ENCODE data around the gene HLTF.
"Not testable (repeated sequence)": the region's sequence is repeated elsewhere in the genome, so short reads cannot be mapped to it uniquely, and the experiment has no call there.

Gene HLTF, protein sequence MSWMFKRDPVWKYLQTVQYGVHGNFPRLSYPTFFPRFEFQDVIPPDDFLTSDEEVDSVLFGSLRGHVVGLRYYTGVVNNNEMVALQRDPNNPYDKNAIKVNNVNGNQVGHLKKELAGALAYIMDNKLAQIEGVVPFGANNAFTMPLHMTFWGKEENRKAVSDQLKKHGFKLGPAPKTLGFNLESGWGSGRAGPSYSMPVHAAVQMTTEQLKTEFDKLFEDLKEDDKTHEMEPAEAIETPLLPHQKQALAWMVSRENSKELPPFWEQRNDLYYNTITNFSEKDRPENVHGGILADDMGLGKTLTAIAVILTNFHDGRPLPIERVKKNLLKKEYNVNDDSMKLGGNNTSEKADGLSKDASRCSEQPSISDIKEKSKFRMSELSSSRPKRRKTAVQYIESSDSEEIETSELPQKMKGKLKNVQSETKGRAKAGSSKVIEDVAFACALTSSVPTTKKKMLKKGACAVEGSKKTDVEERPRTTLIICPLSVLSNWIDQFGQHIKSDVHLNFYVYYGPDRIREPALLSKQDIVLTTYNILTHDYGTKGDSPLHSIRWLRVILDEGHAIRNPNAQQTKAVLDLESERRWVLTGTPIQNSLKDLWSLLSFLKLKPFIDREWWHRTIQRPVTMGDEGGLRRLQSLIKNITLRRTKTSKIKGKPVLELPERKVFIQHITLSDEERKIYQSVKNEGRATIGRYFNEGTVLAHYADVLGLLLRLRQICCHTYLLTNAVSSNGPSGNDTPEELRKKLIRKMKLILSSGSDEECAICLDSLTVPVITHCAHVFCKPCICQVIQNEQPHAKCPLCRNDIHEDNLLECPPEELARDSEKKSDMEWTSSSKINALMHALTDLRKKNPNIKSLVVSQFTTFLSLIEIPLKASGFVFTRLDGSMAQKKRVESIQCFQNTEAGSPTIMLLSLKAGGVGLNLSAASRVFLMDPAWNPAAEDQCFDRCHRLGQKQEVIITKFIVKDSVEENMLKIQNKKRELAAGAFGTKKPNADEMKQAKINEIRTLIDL

DNA sequence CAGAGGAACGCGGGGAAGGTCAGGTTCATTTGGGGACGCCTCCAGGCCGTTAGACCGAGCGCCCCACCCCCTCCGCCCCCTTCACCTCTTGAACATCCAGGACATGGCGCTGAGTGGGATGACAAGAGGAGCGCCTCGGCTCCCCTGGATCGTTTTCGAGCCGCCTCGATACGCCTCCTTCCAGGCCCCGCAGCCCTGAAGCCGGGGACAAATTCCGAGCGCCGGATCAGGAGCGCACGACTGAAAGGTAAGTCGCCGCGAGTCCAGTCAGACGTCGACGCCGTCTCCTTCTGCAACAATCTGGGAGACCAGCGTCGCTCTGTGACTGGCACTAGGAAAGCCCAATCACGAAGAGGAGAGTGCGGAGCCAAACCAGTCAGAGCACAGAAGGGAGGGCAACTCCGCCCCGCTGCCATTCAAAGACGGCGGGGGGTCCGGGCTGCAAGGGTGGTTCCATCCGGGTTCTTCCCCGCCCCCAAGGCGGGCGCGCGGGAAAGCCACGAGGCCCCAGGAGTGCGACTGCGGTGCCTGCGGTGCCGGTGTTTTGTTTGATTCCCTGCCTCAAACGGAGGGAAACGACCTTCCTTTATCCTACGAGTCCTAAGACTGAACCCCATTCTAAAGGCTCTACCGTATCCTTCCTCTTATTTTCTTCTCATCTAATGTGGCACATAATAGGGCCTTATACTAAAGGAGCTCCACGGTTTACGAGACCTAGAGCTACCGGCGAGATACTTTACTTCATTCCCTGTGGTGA is at the start of gene HLTF:
Gene HLTF, minus strand, starts transcription at position 302 of the 757 bp plus-strand sequence. Its CDS starts 197 bp downstream, at position 105.
- H3K27ac ChIP-seq = no peak within 1 kb of the TSS
- peak; percentile 89 for DNase-seq (ENCODE audit: low read depth, low spot score)

DNA sequence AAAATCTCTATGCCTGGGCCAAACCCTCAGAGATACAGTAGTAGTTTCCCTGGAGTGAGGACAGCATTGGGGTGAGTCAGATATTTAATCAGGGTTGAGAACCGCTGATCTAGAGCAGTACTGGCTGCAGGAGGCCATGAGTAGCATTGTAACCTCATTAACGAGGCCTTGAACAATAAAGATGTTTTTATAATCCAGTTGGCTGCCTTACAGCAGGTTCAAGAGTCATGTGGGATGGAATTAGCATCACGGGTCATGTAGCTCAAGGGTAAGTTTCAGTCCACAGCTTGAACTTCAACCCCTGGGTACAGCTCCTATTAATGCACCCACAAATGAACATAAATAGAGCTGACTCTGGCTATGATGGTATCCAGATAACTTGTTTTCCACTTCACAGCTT is 48.2 kb upstream of the HLTF start:
- DNase-seq (ENCODE audit: low read depth, low spot score) = no peak
- no peak overlapping the region for H3K27ac ChIP-seq

DNA sequence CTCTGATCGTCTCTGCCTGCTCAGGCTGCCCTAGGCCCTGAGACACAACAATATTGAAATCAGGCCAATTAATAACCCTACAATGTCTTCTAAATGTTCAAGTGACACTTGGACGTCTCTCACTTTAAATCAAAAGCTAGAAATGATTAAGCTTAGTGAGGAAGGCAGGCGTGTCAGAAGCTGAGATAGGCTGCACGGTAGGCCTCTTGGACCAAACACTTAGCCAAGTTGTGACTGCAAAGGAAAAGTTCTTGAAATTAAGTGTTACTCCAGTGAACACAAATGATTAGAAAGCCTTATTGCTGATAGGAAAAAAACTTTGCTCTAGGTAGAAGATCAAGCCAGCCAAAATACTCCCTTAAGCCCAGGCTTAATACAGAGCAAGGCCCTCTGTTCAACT is 45.3 kb upstream of the HLTF start:
- DNase-seq (ENCODE audit: low read depth, low spot score) = no peak
- no peak overlapping the region for H3K27ac ChIP-seq

DNA sequence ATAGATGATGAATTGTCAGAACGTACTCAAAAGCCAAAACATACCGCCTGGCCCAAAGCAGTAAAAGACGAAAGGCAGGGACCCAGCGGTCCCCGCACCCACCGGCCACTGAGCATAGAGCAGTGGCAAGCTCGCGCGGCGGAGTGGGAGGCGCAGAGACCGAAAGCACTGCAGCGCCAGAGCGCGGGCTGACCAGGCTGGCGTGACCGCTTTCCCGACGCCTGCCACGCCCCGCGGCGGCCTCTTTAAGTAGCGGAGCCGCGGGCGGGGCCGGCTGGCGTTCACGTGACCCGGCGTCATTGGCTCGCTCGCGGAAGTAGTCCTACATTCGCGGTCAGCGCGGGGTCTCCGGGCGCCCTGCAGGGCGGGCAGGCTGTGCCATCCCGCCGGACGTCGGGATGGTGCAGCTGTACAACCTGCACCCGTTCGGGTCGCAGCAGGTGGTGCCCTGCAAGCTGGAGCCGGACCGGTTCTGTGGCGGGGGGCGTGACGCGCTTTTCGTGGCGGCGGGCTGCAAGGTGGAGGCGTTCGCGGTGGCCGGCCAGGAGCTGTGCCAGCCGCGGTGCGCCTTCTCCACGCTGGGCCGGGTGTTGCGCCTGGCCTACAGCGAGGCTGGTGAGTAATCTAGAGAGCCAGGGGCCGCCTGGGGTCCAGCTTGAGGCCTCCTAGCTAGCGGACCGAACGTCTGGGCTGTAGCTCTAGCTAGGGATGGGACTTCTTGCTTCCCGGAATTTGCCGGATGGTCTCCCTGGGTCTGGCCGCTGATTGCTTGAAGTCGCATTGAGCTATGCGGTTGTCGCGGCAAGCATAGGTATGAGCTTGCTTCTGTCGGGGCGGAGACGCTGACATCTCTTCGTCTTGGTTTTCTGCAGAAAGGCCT is 43.2 kb upstream of the HLTF start, which contains the start of gene HPS3:
Gene HPS3, plus strand, starts transcription at position 313 of the 880 bp plus-strand sequence. Its CDS starts 86 bp downstream, at position 399.
- no peak for DNase-seq (ENCODE audit: low read depth, low spot score)
- H3K27ac ChIP-seq = peak within 1 kb of the TSS; percentile 41

DNA sequence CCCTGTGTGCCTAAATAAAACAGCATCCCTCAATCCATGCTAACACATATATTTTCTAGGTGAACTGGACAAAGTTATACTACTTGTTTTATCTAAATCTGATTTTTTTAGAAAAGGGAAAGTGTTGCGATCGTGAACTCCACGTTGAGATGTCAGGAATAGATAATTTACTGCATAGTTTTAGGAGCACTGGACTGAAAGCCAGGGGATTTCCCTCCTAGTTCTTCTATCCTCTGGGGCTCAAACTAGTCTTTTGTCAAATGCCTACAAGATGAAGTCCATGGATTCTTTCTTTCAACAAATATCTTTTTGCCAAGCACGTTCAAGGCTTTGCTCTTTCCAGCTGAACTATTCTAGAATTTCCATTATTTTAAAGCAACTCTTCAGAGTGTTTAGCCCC is 42.5 kb upstream of the HLTF start:
- H3K27ac ChIP-seq = no peak overlapping the region
- no peak for DNase-seq (ENCODE audit: low read depth, low spot score)

DNA sequence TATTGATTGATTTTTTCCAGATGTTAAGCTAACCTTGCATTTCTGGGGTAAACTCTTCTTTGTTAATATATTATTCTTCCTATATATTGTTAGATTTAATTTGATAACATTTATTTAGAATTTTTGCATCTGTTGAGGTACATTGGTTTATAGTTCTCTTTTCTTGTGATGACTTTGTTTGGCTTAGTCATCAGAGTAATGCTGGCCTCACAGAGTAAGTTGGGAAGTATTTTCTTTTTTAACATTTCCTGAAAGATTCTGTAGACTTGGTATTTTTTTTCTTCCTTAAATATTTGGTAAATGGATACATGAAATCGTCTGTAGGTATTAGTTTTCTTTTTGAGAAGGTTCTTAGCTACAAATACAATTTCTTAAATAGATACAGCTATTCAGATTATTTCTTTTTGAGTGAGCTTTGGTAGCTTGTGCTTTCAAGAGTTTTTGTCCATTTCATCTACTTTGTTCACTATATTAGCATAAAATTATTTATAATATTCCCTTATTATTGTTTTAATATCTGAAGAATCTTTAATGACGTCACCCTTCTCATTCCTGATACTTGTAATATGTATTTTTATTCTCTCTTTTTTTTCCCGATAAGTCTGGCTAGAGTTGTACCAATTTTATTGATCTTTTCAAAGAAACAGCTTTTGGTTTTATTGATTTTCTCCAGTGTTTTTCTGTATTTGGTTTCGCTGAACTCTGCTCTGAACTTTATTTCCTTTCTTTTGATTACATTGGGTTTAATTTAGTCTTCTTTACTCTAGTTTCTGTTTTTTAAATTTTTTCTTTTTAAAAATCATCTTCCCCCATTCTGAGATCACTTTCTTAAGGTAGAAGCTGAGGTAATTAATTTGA is 36.6 kb upstream of the HLTF start:
- H3K27ac ChIP-seq = no peak overlapping the region
- DNase-seq (ENCODE audit: low read depth, low spot score) = no peak

DNA sequence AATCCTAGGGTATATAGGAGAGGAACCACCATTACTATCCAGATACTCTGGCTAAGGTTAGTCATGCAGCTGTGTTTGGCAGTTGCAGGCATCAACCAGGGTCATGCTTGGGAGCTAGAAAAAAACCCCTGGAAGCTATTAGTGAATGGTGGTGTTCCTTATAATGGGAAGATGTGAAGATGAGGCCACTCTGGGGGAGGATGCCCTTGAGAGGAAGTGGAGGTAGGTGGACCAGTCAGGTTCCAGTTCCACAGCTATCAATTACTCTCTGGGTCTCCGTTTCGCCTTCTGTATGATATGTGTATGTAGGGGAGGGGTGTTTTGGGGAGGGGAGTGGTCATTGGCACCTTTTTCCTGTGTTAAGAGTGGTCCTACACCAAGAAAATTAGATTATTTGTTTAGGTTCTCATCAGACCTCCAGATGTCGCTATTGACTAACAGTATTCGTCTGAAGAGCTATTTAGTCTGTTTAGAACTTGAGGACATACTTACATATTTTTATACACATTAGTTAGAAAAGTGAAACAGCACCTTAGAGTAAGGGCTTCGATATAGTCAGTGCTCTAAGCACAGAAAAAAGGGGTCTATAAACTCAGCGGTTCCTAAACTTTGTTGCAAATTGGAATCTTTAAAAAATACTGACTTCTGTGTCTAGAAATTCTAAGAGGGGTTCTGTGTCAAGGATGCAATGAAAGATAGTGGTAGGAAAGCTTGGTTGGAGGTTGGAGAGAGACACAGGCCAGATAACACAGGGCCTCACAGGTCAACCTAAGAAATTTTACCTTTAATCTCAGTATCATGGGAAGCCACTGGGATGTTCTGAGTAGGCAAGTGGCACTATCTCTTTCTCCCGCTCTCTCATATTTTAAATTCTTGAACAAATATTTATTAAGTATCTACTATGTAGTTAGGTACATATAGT is 34.0 kb upstream of the HLTF start:
- H3K27ac ChIP-seq = no peak overlapping the region
- no peak for DNase-seq (ENCODE audit: low read depth, low spot score)

DNA sequence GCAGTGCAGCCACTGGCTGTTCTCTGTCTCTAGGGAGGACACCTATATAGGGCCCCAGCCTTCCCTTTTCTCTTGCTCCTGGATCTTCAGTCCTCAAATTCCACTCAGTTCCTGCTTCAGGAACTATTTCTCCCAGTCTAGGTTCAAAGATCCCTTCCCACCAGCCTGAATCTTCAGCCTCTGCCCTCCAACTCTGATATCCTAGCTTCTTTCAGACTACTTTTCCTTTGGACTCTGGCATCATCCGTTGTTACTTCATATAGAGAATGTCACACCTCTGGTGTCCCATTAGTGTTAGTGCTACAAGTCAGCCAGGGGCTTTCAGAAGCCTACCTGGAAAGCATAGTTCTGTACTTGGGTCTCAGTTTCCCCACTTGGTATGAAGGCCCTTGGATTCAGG is 33.1 kb upstream of the HLTF start:
- no peak for DNase-seq (ENCODE audit: low read depth, low spot score)
- H3K27ac ChIP-seq = no peak overlapping the region

DNA sequence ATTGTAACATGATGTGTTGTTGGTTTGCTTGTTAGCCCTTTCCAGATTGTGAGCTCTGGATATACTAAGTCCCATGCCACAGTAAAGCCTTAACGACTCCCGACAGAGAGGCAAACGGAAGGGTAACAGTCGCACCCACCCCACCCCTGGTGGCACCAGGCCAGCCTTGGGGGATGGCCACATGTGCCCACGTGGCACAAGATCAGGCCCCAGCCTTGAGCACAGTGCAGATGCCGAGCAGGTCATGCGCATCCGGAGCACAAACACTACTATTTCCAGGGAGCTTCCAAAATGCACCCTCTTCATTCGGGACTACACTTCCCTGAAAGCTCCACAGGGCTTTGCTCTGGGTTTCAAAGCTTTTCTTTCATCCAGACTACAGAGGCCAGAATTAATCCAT is 32.4 kb upstream of the HLTF start:
- DNase-seq (ENCODE audit: low read depth, low spot score) = no peak
- no peak overlapping the region for H3K27ac ChIP-seq

DNA sequence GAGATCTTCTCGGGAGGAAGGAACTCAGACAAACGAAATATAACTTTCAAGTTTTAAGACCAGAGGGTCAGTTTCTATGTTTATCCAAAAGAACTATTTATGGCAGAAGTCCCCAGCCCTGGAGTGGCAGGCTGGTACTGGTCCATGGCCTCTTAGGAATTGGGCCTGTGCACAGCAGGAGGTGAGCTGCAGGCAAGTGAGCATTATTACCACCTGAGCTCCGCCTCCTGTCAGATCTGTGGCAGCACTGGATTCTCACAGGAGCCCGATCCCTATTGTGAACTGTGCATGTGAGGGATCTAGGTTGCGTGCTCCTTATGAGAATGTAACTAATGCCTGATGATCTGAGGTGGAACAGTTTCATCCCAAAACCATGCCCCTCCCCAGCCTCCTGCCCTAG is 28.8 kb upstream of the HLTF start:
- no peak for DNase-seq (ENCODE audit: low read depth, low spot score)
- no peak overlapping the region for H3K27ac ChIP-seq

DNA sequence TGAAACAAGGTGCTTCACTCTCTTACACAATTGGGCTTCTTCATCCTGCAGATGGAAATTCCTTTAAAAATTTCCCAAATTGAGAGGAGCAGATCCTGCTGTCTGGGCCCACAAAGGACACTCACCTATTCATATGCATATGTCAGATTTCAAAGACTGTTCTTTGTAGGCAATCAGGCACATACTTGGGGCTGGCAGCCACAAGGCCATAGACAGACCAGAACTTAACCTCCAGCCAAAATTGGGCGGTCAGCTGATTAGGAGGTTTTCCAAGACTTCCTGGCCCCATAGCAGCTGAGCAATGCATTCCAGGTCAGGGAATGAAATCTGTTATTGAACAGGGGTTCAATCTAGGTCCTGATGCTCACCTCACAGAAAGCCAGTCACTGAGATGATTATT is 28.1 kb upstream of the HLTF start:
- DNase-seq (ENCODE audit: low read depth, low spot score) = no peak
- no peak overlapping the region for H3K27ac ChIP-seq

DNA sequence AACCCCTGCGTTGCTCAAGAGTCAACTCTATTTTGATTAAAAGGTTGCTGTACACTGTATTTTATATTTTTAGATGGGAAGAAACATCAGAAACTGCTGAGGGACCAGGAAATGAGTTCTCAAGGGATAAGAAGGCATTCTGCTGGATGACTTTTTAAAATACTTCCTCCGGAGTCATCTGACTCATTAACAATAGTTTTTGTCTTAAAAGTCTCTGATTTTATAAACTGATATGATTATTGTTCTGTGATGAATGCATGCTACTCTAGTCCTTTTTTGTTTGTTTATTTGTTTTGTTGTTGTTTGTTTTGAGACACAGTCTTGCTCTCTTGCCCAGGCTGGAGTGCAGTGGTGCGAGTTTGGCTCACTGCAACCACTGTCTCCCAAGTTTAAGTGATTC is 18.2 kb upstream of the HLTF start:
- H3K27ac ChIP-seq = no peak overlapping the region
- no peak for DNase-seq (ENCODE audit: low read depth, low spot score)

DNA sequence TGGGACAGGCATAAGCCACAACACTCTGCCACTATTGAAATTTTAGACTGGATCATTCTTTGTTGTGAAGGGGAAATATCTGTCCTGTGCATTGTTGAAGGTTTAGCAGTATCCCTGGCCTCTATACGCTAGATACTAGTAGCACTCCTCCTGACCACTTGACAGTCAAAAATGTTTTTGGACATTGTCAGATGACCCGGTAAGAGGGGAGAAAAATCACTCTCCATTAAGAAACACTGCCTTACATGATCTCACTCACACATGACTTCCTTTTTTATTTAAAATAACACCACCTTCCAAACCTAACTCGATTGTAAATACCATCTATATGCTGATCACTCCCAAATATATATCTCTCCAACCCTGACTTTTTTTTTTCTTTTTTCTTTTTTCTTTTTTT is 15.3 kb upstream of the HLTF start:
- no peak overlapping the region for H3K27ac ChIP-seq
- DNase-seq (ENCODE audit: low read depth, low spot score) = no peak

DNA sequence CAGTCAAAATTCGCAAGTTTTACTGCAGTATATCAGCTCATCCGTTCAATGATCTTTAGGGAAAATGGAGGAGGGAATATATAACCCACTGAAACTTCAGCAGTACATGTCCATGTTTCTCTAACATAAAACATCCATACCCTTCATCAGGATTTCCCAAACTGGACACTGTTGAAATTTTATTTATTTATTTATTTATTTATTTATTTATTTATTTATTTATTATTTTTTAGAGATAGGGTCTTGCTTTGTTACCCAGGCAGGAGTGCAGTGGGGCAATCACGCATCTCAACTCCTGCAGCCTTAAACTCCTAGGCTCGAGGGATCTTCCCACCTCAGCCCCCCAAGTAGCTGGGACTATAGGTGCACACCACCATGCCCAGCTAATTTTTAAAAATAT is 14.8 kb upstream of the HLTF start:
- no peak overlapping the region for H3K27ac ChIP-seq
- no peak for DNase-seq (ENCODE audit: low read depth, low spot score)

DNA sequence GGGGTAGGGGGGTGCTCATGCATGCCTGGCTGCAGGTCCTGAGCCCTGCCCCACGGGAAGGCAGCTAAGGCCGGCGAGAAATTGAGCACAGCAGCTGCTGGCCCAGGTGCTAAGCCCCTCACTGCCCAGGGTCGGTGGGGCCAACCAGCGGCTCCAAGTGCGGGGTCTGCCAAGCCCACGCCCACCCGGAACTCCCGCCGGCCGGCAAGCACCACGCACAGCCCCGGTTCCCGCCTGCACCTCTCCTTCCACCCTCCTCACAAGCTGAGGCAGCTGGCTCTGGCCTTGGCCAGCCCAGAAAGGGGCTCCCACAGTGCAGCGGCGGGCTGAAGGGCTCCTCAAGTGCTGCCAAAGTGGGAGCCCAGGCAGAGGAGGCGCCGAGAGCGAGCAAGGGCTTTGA is 11.7 kb upstream of the HLTF start:
- DNase-seq (ENCODE audit: low read depth, low spot score); H3K27ac ChIP-seq: not testable (repeated sequence)

DNA sequence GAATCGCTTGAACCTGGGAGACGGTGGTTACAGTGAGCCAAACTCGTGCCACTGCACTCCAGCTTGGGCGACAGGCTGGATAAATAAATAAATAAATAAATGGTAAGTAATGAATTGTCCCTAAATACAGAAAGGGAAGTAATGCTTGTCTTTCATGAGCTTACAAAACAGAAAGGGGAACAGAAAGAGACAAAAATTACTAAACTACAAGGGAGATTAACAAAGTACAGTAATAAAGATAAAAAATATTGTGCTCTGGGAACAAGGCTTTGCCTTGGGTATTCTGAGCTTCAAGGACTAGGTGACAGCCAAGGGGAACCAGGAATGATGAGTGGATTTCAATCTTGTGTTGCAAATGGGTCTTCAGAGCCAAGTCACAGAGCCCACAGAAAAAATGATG is 9.2 kb upstream of the HLTF start:
- no peak overlapping the region for H3K27ac ChIP-seq
- no peak for DNase-seq (ENCODE audit: low read depth, low spot score)

DNA sequence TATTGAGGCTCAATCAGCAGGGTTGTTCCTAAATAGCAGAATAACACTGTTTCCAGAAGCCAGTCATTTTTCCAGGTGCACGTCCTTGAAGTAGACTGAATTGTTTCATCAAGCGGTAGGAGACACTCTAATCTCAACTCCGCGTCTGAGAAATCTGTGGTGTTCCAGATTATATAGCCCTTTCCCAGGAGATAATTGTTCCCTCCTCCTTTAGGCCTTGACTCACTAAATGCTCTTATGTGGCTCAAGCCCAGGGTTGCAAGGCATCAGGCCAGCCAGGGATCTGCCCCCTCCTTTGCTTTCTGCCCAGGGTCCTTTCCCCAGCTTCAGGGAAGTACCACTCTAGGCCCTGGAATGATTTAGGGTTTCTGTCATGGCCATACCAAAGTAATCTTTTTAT is 5.7 kb upstream of the HLTF start:
- DNase-seq (ENCODE audit: low read depth, low spot score) = no peak
- no peak overlapping the region for H3K27ac ChIP-seq

DNA sequence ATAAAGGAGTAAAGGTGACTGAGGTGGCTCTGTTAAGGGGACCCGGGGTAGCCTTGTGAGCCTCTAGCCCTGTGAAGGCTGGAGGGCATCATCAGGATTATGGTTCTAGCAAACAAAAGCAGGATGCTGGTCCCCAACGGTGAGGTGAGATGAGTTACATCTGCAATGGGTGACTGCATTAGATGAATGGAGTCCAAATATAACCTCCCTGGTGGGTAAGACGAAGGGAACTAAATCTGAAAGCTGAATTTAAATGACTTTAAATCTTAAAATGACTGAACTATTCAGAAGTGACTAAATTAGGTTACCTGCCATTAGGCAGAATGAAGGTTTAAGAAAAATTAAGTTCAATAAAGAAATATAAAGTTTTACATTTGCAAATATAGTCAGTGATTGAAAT is 4.6 kb upstream of the HLTF start:
- H3K27ac ChIP-seq = no peak overlapping the region

More for the DNA sequence above, 4.6 kb upstream of the HLTF start:
- DNase-seq (ENCODE audit: low read depth, low spot score) = no peak

Data from epithelial cell of prostate (primary cell).